ENCODE data around the gene OSBPL3.

OSBPL3 gene

GRCh38 chr7:24752073-24752800, 227.7 kb downstream of the OSBPL3 start:
- DNase-seq, result no peak

- no peak for DNase-seq
These were observed 228.5 kb downstream of the OSBPL3 start for GRCh38 chr7:24751484-24751883.

DNA sequence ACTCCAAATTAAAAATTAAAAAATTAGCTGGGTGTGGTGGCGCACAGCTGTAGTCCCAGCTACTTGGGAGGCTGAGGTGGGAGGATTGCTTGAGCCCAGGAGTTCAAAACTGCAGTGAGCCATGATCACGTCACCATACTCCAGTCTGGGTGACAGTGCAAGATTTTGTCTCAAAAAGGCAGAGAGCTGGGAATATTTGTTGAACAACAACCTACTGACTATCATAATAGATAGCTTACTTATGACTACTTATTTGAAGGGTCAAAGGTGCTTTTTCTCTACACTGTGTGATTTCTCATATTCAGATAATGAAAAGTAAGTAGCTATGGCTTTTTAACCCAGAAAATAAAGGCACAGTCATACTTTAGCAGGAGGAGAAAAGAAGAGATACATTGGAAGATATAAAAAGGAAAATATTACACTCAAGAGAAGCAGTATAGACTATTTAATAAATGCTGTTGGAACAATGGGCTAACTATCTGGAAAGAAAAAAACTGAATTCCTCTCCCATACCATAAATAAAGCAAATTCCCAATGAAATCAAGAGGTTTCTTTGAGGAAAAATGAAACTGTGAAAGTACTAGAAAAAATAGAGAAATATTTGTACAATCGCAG, 229.4 kb downstream of the OSBPL3 start:
- DNase-seq, result no peak

GRCh38 chr7:24748521-24748920, 231.5 kb downstream of the OSBPL3 start:
- no peak for DNase-seq

Measured in NCI-H187 treated with DMSO at 0.1 percent for 48 hours (cell line).